H1 (cell line): Measurements from ENCODE around the gene SLC23A1. TPM values are rescaled to one million over a fixed set of nuclear protein-coding genes. Genes with fewer than 3 reads are reported as not detected.

Experiments
- CREB1 ChIP-seq: IDR thresholded peaks from 2 replicates; pipeline ENCODE4 v1.6.1; 2012; ENCODE audit warnings: inconsistent platforms
- EP300 ChIP-seq, 2 experiments: IDR thresholded peaks; 1 replicate in 1 of 2; 2 replicates in 1 of 2; pipeline ENCODE4 v1.6.1; 2011 to 2012; ENCODE audit warnings: low read depth in 2 of 2, low read length in 2 of 2, mild to moderate bottlenecking in 2 of 2, borderline replicate concordance in 1 of 2, inconsistent platforms in 1 of 2, moderate library complexity in 1 of 2
- NRF1 ChIP-seq: IDR thresholded peaks from 2 replicates; pipeline ENCODE4 v1.6.1; 2011; ENCODE audit warnings: mild to moderate bottlenecking, low read depth, low read length, improper control_type of control experiment
- YY1 ChIP-seq: IDR thresholded peaks from 2 replicates; pipeline ENCODE4 v1.6.1; 2011; ENCODE audit warnings: low read depth, mild to moderate bottlenecking, low read length
- polyA plus RNA-seq, 7 experiments: library from polyadenylated mRNA; depleted of rRNA in 3 of 7; stranded (reverse) in 5 of 7; unstranded in 2 of 7; fragments of >200 nt in 5 of 7; fragments of 200-250 nt in 2 of 7; gene quantifications; 1 replicate in 5 of 7; 2 replicates in 1 of 7; 4 replicates in 1 of 7; pipeline versions ENCODE4 v1.2.1 to v1.2.3, GENCODE V29; 2011 to 2013; ENCODE audit warnings: missing spikeins in 2 of 7, mixed read lengths in 2 of 7
- total RNA-seq: library from RNA; stranded (reverse); fragmentation: NEBNext Ultra II Directional; extraction: Animal tissue kit (Norgen Biotek cat#: 25700); gene quantifications from 2 replicates; pipeline ENCODE4 v1.2.1, GENCODE V29; 2021

The SLC23A1 gene
- total and polyA plus RNA-seq, 2 of the 8 experiments (the other 6 are each of a cell fraction or from before 2014, with no cell fraction given): not detected

DNA sequence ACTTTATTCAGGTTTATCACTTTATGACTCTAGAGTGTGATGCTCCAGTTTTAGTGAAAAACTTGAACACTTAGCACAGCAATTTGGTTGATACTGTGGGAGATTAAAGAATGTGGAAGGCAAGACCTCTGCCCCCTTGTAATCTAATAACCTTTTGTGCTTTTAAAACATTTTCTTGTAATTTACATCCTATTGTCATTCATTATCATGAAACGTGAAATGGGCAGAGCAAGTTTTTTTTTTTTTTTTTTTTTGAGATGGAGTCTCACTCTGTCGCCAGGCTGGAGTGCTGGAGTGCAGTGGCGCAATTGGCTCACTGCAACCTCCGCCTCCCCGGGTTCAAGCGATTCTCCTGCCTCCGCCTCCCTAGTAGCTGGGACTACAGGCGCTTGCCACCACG lies 39.6 kb downstream of the SLC23A1 start (continued):
- TF ChIP-seq NRF1: no peak
- no peak for TF ChIP-seq CREB1
- TF ChIP-seq YY1: no peak
- TF ChIP-seq EP300 (IDR thresholded peaks at IDR 0.05; ENCODE audit: borderline replicate concordance in 1 of 2, low read depth in 2 of 2, low read length in 2 of 2): no peak
